HEK293 (cell line): ENCODE data around the gene NHP2.

Experiments used
- FEZF1 ChIP-seq: fragments of 450-650 bp; formaldehyde crosslinking; IDR thresholded peaks from 2 replicates; pipeline ENCODE4 v1.5.1; 2016; ENCODE audit warnings: missing biosample characterization, missing genetic modification characterization
- GLIS1 ChIP-seq: fragments of 450-650 bp; formaldehyde crosslinking; IDR thresholded peaks from 2 replicates; pipeline ENCODE4 v1.5.1; 2016; ENCODE audit warnings: missing biosample characterization, missing genetic modification characterization
- HOXC10 ChIP-seq: sonication (generic); formaldehyde crosslinking; IDR thresholded peaks from 2 replicates; pipeline ENCODE4 v1.8.1; 2023; ENCODE audit warnings: mild to moderate bottlenecking, missing genetic modification reagents
- SALL2 ChIP-seq: fragments of 450-650 bp; formaldehyde crosslinking; IDR thresholded peaks from 2 replicates; pipeline ENCODE4 v1.5.0; 2017; ENCODE audit warnings: missing biosample characterization, mild to moderate bottlenecking, missing genetic modification characterization, borderline replicate concordance
- SCRT1 ChIP-seq: fragments of 450-650 bp; formaldehyde crosslinking; IDR thresholded peaks from 2 replicates; pipeline ENCODE4 v1.5.1; 2016; ENCODE audit warnings: missing biosample characterization, missing genetic modification characterization, borderline replicate concordance
- ZBTB17 ChIP-seq: fragments of 450-650 bp; formaldehyde crosslinking; IDR thresholded peaks from 2 replicates; pipeline ENCODE4 v1.5.1; 2016; ENCODE audit warnings: missing biosample characterization, missing genetic modification characterization
- ZBTB44 ChIP-seq: fragments of 450-650 bp; IDR thresholded peaks from 2 replicates; pipeline ENCODE4 v1.5.1; 2018; ENCODE audit warnings: missing biosample characterization, mild to moderate bottlenecking, missing genetic modification characterization
- ZBTB49 ChIP-seq: fragments of 450-650 bp; formaldehyde crosslinking; IDR thresholded peaks from 2 replicates; pipeline ENCODE4 v1.5.1; 2016; ENCODE audit warnings: missing biosample characterization, missing genetic modification characterization, low read depth
- ZEB2 ChIP-seq: fragments of 450-650 bp; formaldehyde crosslinking; IDR thresholded peaks from 2 replicates; pipeline ENCODE4 v1.5.1; 2016; ENCODE audit warnings: missing biosample characterization, missing genetic modification characterization
- ZFP3 ChIP-seq: fragments of 450-650 bp; formaldehyde crosslinking; IDR thresholded peaks from 2 replicates; pipeline ENCODE4 v1.5.1; 2016; ENCODE audit warnings: low read depth, missing biosample characterization, missing genetic modification characterization
- ZIC2 ChIP-seq: fragments of 450-650 bp; formaldehyde crosslinking; IDR thresholded peaks from 2 replicates; pipeline ENCODE4 v1.5.1; 2016; ENCODE audit warnings: missing biosample characterization, missing genetic modification characterization
- ZNF10 ChIP-seq: fragments of 450-650 bp; formaldehyde crosslinking; IDR thresholded peaks from 2 replicates; pipeline ENCODE4 v1.5.1; 2017; ENCODE audit warnings: missing biosample characterization, missing genetic modification characterization
- ZNF114 ChIP-seq: fragments of 450-650 bp; formaldehyde crosslinking; IDR thresholded peaks from 2 replicates; pipeline ENCODE4 v1.5.0; 2017; ENCODE audit warnings: missing biosample characterization, missing genetic modification characterization
- ZNF157 ChIP-seq: fragments of 450-650 bp; formaldehyde crosslinking; IDR thresholded peaks from 2 replicates; pipeline ENCODE4 v1.5.1; 2016; ENCODE audit warnings: missing biosample characterization, missing genetic modification characterization
- ZNF2 ChIP-seq: fragments of 450-650 bp; formaldehyde crosslinking; IDR thresholded peaks from 2 replicates; pipeline ENCODE4 v1.5.1; 2016; ENCODE audit warnings: missing biosample characterization, missing genetic modification characterization
- ZNF223 ChIP-seq: fragments of 450-650 bp; formaldehyde crosslinking; IDR thresholded peaks from 2 replicates; pipeline ENCODE4 v1.5.1; 2016; ENCODE audit warnings: missing biosample characterization, missing genetic modification characterization
- ZNF292 ChIP-seq: fragments of 450-650 bp; formaldehyde crosslinking; IDR thresholded peaks from 2 replicates; pipeline ENCODE4 v1.5.1; 2016; ENCODE audit warnings: low read depth, missing biosample characterization, missing genetic modification characterization, borderline replicate concordance
- ZNF391 ChIP-seq: fragments of 450-650 bp; formaldehyde crosslinking; IDR thresholded peaks from 2 replicates; pipeline ENCODE4 v1.5.1; 2016; ENCODE audit warnings: low read depth, missing biosample characterization, missing genetic modification characterization, borderline replicate concordance
- ZNF394 ChIP-seq: fragments of 450-650 bp; formaldehyde crosslinking; IDR thresholded peaks from 2 replicates; pipeline ENCODE4 v1.5.1; 2016; ENCODE audit warnings: missing biosample characterization, missing genetic modification characterization, mild to moderate bottlenecking, moderate library complexity, borderline replicate concordance
- ZNF449 ChIP-seq: fragments of 450-650 bp; formaldehyde crosslinking; IDR thresholded peaks from 2 replicates; pipeline ENCODE4 v1.5.1; 2017; ENCODE audit warnings: missing biosample characterization, mild to moderate bottlenecking, missing genetic modification characterization, moderate library complexity
- ZNF548 ChIP-seq: fragments of 450-650 bp; formaldehyde crosslinking; IDR thresholded peaks from 2 replicates; pipeline ENCODE4 v1.5.1; 2016; ENCODE audit warnings: missing biosample characterization, missing genetic modification characterization
- ZNF610 ChIP-seq: fragments of 450-650 bp; formaldehyde crosslinking; IDR thresholded peaks from 2 replicates; pipeline ENCODE4 v1.5.1; 2016; ENCODE audit warnings: missing biosample characterization, missing genetic modification characterization, borderline replicate concordance
- ZNF629 ChIP-seq: fragments of 450-650 bp; formaldehyde crosslinking; IDR thresholded peaks from 2 replicates; pipeline ENCODE4 v1.5.1; 2017; ENCODE audit warnings: missing biosample characterization, missing genetic modification characterization
- ZNF660 ChIP-seq: fragments of 450-650 bp; IDR thresholded peaks from 2 replicates; pipeline ENCODE4 v1.5.1; 2018; ENCODE audit warnings: missing biosample characterization, mild to moderate bottlenecking, missing genetic modification characterization
- ZNF670 ChIP-seq: fragments of 450-650 bp; formaldehyde crosslinking; IDR thresholded peaks from 2 replicates; pipeline ENCODE4 v1.5.1; 2016; ENCODE audit warnings: missing biosample characterization, missing genetic modification characterization, low read depth
- ZNF768 ChIP-seq: fragments of 450-650 bp; formaldehyde crosslinking; IDR thresholded peaks from 2 replicates; pipeline ENCODE4 v1.5.1; 2018; ENCODE audit warnings: missing biosample characterization, mild to moderate bottlenecking, missing genetic modification characterization
- ZNF777 ChIP-seq: fragments of 450-650 bp; formaldehyde crosslinking; IDR thresholded peaks from 2 replicates; pipeline ENCODE4 v1.5.1; 2017; ENCODE audit warnings: missing biosample characterization, missing genetic modification characterization, borderline replicate concordance
- TF ChIP-seq, protein P1 (sequence below): fragments of 450-650 bp; formaldehyde crosslinking; optimal IDR thresholded peaks from 2 replicates; pipeline ENCODE3; 2016; ENCODE audit warnings: missing biosample characterization, mild to moderate bottlenecking, missing genetic modification characterization
- TF ChIP-seq, protein P2 (sequence below): fragments of 450-650 bp; formaldehyde crosslinking; IDR thresholded peaks from 2 replicates; pipeline ENCODE4 v1.5.1; 2016; ENCODE audit warnings: missing biosample characterization, missing genetic modification characterization
- TF ChIP-seq, protein P3 (sequence below): fragments of 450-650 bp; formaldehyde crosslinking; IDR thresholded peaks from 2 replicates; pipeline ENCODE4 v1.5.1; 2016; ENCODE audit warnings: missing biosample characterization, missing genetic modification characterization, borderline replicate concordance

NHP2 gene

DNA sequence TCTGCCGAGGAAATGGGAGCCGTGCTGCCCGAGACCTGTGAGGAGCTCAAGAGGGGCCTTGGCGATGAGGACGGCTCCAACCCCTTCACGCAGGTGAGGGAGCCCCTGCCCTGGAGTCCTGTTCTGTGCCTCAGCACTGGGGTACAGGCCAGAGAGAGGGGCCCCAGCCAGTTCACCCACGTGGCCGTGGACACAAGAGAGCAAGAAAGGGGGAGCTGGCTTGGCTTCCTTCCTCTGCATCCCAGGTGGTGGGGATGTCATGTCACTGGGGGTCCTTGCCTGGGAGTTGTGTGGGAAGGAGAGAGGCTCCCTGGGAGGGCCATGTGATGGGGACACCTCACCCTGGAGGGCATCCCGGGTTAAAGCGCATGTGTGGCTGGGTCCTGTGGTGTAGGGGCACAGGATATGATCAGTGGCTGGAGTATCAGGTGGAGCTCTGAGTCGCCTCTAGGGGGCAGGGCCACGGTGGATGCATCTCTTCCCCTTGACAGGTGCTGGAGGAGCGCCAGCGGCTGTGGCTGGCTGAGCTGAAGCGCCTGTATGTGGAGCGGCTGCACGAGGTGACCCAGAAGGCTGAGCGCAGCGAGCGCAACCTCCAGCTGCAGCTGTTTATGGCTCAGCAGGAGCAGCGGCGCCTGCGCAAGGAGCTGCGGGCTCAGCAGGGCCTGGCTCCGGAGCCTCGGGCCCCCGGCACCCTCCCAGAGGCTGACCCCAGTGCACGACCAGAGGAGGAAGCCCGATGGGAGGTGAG is 32.9 kb downstream of the NHP2 start (continued):
- TF ChIP-seq, protein P1, sequence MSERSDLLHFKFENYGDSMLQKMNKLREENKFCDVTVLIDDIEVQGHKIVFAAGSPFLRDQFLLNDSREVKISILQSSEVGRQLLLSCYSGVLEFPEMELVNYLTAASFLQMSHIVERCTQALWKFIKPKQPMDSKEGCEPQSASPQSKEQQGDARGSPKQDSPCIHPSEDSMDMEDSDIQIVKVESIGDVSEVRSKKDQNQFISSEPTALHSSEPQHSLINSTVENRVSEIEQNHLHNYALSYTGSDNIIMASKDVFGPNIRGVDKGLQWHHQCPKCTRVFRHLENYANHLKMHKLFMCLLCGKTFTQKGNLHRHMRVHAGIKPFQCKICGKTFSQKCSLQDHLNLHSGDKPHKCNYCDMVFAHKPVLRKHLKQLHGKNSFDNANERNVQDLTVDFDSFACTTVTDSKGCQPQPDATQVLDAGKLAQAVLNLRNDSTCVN: peak; percentile 36
- TF ChIP-seq ZNF391 (tag by site-specific recombination) (no peak), ZFP3 (tag by site-specific recombination) (no peak), ZIC2 (tag by site-specific recombination) (peak; percentile 89), ZNF670 (tag by site-specific recombination) (no peak), ZBTB44 (tag by site-specific recombination) (peak; percentile 97), ZNF157 (no peak), FEZF1 (no peak), GLIS1 (tag by site-specific recombination) (peak; percentile 94), SALL2 (no peak), HOXC10 (CRISPR knock-in tag) (no peak), ZEB2 (tag by site-specific recombination) (peak; percentile 51; the same call in 1 of the 2 replicates), ZNF629 (tag by site-specific recombination) (peak; percentile 51; the same call in 1 of the 2 replicates), ZNF114 (tag by site-specific recombination) (no peak), ZNF449 (tag by site-specific recombination) (no peak), ZNF777 (tag by site-specific recombination) (no peak), ZNF223 (no peak), ZBTB49 (no peak), ZNF768 (tag by site-specific recombination) (no peak; the same call in 1 of the 2 replicates), ZNF610 (tag by site-specific recombination) (peak; percentile 99), ZNF10 (tag by site-specific recombination) (peak; percentile 94), ZNF548 (tag by site-specific recombination) (no peak), ZNF660 (tag by site-specific recombination) (peak; percentile 73; the same call in 1 of the 2 replicates), ZBTB17 (tag by site-specific recombination) (peak; percentile 90), ZNF394 (tag by site-specific recombination) (peak; percentile 44; the same call in 1 of the 2 replicates), ZNF2 (tag by site-specific recombination) (peak; percentile 87), SCRT1 (tag by site-specific recombination) (peak; percentile 47), ZNF292 (tag by site-specific recombination) (no peak)
- TF ChIP-seq, protein P2, sequence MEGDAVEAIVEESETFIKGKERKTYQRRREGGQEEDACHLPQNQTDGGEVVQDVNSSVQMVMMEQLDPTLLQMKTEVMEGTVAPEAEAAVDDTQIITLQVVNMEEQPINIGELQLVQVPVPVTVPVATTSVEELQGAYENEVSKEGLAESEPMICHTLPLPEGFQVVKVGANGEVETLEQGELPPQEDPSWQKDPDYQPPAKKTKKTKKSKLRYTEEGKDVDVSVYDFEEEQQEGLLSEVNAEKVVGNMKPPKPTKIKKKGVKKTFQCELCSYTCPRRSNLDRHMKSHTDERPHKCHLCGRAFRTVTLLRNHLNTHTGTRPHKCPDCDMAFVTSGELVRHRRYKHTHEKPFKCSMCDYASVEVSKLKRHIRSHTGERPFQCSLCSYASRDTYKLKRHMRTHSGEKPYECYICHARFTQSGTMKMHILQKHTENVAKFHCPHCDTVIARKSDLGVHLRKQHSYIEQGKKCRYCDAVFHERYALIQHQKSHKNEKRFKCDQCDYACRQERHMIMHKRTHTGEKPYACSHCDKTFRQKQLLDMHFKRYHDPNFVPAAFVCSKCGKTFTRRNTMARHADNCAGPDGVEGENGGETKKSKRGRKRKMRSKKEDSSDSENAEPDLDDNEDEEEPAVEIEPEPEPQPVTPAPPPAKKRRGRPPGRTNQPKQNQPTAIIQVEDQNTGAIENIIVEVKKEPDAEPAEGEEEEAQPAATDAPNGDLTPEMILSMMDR (tag by site-specific recombination): peak; percentile 96
- TF ChIP-seq, protein P3, sequence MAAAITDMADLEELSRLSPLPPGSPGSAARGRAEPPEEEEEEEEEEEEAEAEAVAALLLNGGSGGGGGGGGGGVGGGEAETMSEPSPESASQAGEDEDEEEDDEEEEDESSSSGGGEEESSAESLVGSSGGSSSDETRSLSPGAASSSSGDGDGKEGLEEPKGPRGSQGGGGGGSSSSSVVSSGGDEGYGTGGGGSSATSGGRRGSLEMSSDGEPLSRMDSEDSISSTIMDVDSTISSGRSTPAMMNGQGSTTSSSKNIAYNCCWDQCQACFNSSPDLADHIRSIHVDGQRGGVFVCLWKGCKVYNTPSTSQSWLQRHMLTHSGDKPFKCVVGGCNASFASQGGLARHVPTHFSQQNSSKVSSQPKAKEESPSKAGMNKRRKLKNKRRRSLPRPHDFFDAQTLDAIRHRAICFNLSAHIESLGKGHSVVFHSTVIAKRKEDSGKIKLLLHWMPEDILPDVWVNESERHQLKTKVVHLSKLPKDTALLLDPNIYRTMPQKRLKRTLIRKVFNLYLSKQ (tag by site-specific recombination): no peak
